Neural progenitor cell (in vitro differentiated cells): Measurements from ENCODE around the gene OR11A1. TPM values are rescaled to one million over a fixed set of nuclear protein-coding genes. Genes with fewer than 3 reads are reported as not detected.
A peak's percentile ranks its signal among the peaks of the same experiment; 100 is the strongest.
"Not testable (repeated sequence)": the region's sequence is repeated elsewhere in the genome, so short reads cannot be mapped to it uniquely, and the experiment has no call there.

Experiments
- DNase-seq: peaks from one replicate; pipeline ENCODE4 v3.0.0-alpha.2; 2016; ENCODE audit warnings: low spot score
- H2AFZ ChIP-seq: fragments of 200-600 bp; sonication (generic); replicated peaks from 2 replicates; pipeline ENCODE4 v1.6.1; 2016; ENCODE audit warnings: antibody characterized with exemption
- H3F3A ChIP-seq: fragments of 200-600 bp; sonication (generic); 2 replicates; pipeline ENCODE4 v1.6.1; 2016; ENCODE audit warnings: antibody characterized with exemption, low read depth
- H3K27ac ChIP-seq: fragments of 200-600 bp; sonication (generic); 2 replicates; pipeline ENCODE4 v1.5.1; 2016; ENCODE audit warnings: mild to moderate bottlenecking
- H3K27me3 ChIP-seq: fragments of 200-600 bp; sonication (generic); 2 replicates; pipeline ENCODE4 v1.6.1; 2016; ENCODE audit warnings: mild to moderate bottlenecking, moderate library complexity
- H3K36me3 ChIP-seq: fragments of 200-600 bp; sonication (generic); 2 replicates; pipeline ENCODE4 v1.5.1; 2016
- H3K4me1 ChIP-seq: fragments of 200-600 bp; sonication (generic); 2 replicates; pipeline ENCODE4 v1.6.1; 2016; ENCODE audit warnings: mixed run types
- H3K4me2 ChIP-seq: fragments of 200-600 bp; sonication (generic); 2 replicates; pipeline ENCODE4 v1.6.1; 2016
- H3K4me3 ChIP-seq: fragments of 200-600 bp; sonication (generic); 2 replicates; pipeline ENCODE4 v1.5.1; 2016
- H3K79me2 ChIP-seq: fragments of 200-600 bp; sonication (generic); 2 replicates; pipeline ENCODE4 v1.6.1; 2016; ENCODE audit warnings: low read depth
- H3K9ac ChIP-seq: fragments of 200-600 bp; sonication (generic); 2 replicates; pipeline ENCODE4 v1.6.1; 2016
- H3K9me3 ChIP-seq: fragments of 200-600 bp; sonication (generic); 2 replicates; pipeline ENCODE4 v1.5.1; 2016; ENCODE audit warnings: low read depth
- H4K20me1 ChIP-seq: fragments of 200-600 bp; sonication (generic); 2 replicates; pipeline ENCODE4 v1.6.1; 2016; ENCODE audit warnings: low read depth
- H3K27ac Mint-ChIP-seq: 3 replicates; pipeline ENCODE4 v1.8.0; 2021; ENCODE audit warnings: mixed read lengths
- H3K27me3 Mint-ChIP-seq: 2 replicates; pipeline ENCODE4 v1.8.0; 2022; ENCODE audit warnings: low read depth, mild to moderate bottlenecking, inconsistent platforms, moderate library complexity, mixed read lengths; ENCODE audit not compliant: insufficient read depth
- H3K36me3 Mint-ChIP-seq: 3 replicates; pipeline ENCODE4 v1.8.0; 2021; ENCODE audit warnings: mixed read lengths
- H3K4me1 Mint-ChIP-seq: 3 replicates; pipeline ENCODE4 v1.8.0; 2021; ENCODE audit warnings: mixed read lengths
- H3K4me3 Mint-ChIP-seq: 3 replicates; pipeline ENCODE4 v1.8.0; 2021; ENCODE audit warnings: mild to moderate bottlenecking, moderate library complexity, mixed read lengths
- H3K9me3 Mint-ChIP-seq: 3 replicates; pipeline ENCODE4 v1.8.0; 2020; ENCODE audit warnings: mixed read lengths
- EZH2 ChIP-seq: fragments of 200-600 bp; sonication (generic); IDR thresholded peaks from 2 replicates; pipeline ENCODE4 v1.6.1; 2017; ENCODE audit warnings: antibody characterized with exemption, mild to moderate bottlenecking, moderate library complexity
- EZH2phosphoT487 ChIP-seq: fragments of 200-600 bp; sonication (generic); IDR thresholded peaks from 2 replicates; pipeline ENCODE4 v1.6.1; 2017; ENCODE audit warnings: antibody characterized with exemption
- total RNA-seq: library from RNA; depleted of rRNA; stranded (reverse); fragments of >200 nt; gene quantifications from 2 replicates; pipeline ENCODE4 v1.2.3, GENCODE V29; 2015; ENCODE audit warnings: low replicate concordance
- TF ChIP-seq, protein P1 (sequence below): fragments of 200-600 bp; sonication (generic); IDR thresholded peaks from 2 replicates; pipeline ENCODE4 v1.5.1; 2017; ENCODE audit warnings: antibody characterized with exemption, mild to moderate bottlenecking

OR11A1 gene
- total RNA-seq, 1 donor from 2014 or later: not detected

DNA sequence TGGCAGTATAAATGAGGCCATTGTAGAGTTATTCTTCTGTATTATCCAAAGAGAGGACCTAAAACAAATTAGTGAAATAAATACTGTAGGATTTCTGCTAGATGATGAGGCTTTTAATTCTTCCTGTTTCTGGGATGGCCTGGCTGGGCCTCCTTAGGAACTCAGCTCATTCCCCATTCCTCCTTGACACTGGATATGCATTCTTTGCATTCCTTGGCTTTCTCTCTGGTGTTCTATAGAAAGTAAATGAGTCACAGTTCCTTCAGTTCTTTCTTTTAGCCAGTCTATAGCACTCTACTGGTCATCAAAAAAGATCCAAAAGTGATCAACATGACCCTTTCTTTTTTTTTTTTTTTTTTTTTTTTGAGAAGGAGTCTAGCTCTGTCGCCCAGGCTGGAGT is 9.2 kb downstream of the OR11A1 start:
- Histone ChIP-seq H3K4me1 (no peaks in the 10 kb centered on the region), H3K79me2 (no peaks in the 10 kb centered on the region), H3K9me3 (no peaks in the 10 kb centered on the region), H3K27me3 (no peaks in the 10 kb centered on the region), H3K36me3 (no peaks in the 10 kb centered on the region), H4K20me1 (no peaks in the 10 kb centered on the region), H3F3A (no peaks in the 10 kb centered on the region), H3K9ac (no peak overlapping the region), H3K4me3 (no peak overlapping the region), H2AFZ (no peak overlapping the region), H3K27ac (no peak overlapping the region), H3K4me2 (no peak overlapping the region)
- H3K4me1 Mint-ChIP-seq: no peaks in the 10 kb centered on the region
- H3K4me3 Mint-ChIP-seq: no peak overlapping the region
- no peaks in the 10 kb centered on the region for H3K36me3 Mint-ChIP-seq
- H3K9me3 Mint-ChIP-seq: peaks cover 4% of the 10 kb centered on the region
- peaks cover 5% of the 10 kb centered on the region for H3K27me3 Mint-ChIP-seq
- TF ChIP-seq, protein P1, sequence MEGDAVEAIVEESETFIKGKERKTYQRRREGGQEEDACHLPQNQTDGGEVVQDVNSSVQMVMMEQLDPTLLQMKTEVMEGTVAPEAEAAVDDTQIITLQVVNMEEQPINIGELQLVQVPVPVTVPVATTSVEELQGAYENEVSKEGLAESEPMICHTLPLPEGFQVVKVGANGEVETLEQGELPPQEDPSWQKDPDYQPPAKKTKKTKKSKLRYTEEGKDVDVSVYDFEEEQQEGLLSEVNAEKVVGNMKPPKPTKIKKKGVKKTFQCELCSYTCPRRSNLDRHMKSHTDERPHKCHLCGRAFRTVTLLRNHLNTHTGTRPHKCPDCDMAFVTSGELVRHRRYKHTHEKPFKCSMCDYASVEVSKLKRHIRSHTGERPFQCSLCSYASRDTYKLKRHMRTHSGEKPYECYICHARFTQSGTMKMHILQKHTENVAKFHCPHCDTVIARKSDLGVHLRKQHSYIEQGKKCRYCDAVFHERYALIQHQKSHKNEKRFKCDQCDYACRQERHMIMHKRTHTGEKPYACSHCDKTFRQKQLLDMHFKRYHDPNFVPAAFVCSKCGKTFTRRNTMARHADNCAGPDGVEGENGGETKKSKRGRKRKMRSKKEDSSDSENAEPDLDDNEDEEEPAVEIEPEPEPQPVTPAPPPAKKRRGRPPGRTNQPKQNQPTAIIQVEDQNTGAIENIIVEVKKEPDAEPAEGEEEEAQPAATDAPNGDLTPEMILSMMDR: no peak
- no peak for TF ChIP-seq EZH2phosphoT487
- TF ChIP-seq EZH2: no peak
- DNase-seq: peak; percentile 54
- H3K27ac Mint-ChIP-seq: no peak overlapping the region

DNA sequence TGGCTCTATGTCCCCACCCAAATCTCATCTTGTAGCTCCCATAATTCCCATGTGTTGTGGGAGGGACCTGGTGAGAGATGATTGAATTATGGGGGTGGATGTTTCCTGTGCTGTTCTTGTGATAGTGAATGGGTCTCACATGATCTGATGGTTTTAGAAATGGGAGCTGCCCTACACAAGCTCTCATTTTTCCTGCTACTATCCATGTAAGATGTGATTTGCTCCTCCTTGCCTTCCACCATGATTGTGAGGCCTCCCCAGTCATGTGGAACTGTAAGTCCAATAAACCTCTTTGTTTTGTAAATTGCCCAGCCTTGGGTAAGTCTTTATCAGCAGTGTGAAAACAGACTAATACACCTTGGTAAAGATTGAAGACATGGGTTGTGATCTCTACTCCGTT is 12.8 kb downstream of the OR11A1 start:
- H3K4me1 Mint-ChIP-seq, H3K27me3 ChIP-seq, DNase-seq, H3K4me2 ChIP-seq, H3F3A ChIP-seq, H3K9ac ChIP-seq, H3K4me3 ChIP-seq, H2AFZ ChIP-seq, H3K27ac ChIP-seq, H3K36me3 Mint-ChIP-seq, H3K4me1 ChIP-seq, H3K9me3 Mint-ChIP-seq, H4K20me1 ChIP-seq, H3K27me3 Mint-ChIP-seq, H3K4me3 Mint-ChIP-seq, H3K27ac Mint-ChIP-seq, H3K79me2 ChIP-seq, H3K36me3 ChIP-seq, H3K9me3 ChIP-seq: not testable (repeated sequence)

DNA sequence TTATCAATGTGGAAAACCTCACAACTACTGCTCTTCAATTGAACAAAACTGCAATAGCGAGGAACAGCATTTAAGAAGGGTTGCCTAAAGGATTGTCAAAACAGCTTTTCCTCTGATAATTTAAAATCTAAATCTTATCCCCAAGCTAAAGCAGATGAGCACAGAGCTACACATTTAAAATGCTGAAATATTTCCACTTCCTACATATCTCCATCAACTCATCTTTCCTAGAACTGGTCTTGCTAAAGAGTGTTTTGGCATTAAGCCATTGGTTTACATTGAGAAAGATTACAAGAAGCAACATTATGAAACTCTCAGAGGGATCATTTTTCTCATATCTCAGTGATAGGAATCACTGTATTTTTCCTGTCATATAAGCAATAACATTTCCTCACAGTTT is 14.2 kb downstream of the OR11A1 start:
- no peaks in the 10 kb centered on the region for H3K27me3 ChIP-seq

DNA sequence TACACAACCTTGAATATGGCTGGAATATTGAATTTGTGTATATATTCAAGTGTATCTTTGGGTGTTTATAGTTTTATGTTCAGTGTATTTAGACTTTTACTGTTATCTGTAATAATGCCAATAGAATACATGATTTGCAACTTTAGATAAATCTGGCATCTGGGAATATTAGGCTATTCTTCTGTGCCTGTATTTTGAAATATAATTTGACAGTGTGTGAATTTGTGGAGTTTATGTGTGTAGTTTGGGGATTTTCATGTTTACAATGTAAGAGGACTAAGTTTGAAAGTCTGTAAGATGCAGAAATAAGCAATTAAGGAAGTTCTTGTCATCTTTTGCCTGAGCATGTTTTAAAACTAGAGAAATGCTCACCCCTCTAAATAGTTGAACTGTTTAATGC is 17.9 kb downstream of the OR11A1 start, which contains the start of gene OR10C1:
Gene OR10C1 (plus strand): TSS at position 301 of the 400 bp plus-strand sequence. CDS start 710 bp downstream, outside the sequence.
- Mint-ChIP-seq H3K36me3 (no peaks in the 10 kb centered on the region), H3K4me3 (no peak within 1 kb of the TSS), H3K27ac (no peak within 1 kb of the TSS), H3K4me1 (no peaks in the 10 kb centered on the region), H3K9me3 (no peaks in the 10 kb centered on the region), H3K27me3 (peaks cover 2% of the 10 kb centered on the region)
- H3K27ac ChIP-seq: no peak within 1 kb of the TSS
- no peaks in the 10 kb centered on the region for H3F3A ChIP-seq
- H3K9me3 ChIP-seq: no peaks in the 10 kb centered on the region
- no peaks in the 10 kb centered on the region for H3K36me3 ChIP-seq
- TF ChIP-seq, protein P1: no peak
- TF ChIP-seq EZH2phosphoT487 (no peak), EZH2 (no peak)
- no peaks in the 10 kb centered on the region for H3K79me2 ChIP-seq
- no peak for DNase-seq
- no peaks in the 10 kb centered on the region for H3K27me3 ChIP-seq
- H2AFZ ChIP-seq: no peak within 1 kb of the TSS
- no peak within 1 kb of the TSS for H3K9ac ChIP-seq
- no peak within 1 kb of the TSS for H3K4me2 ChIP-seq
- H3K4me3 ChIP-seq: no peak within 1 kb of the TSS
- H4K20me1 ChIP-seq: no peaks in the 10 kb centered on the region
- no peaks in the 10 kb centered on the region for H3K4me1 ChIP-seq

More for the DNA sequence above, 14.2 kb downstream of the OR11A1 start:
- H3K4me1 ChIP-seq: no peaks in the 10 kb centered on the region
- H3K4me1 Mint-ChIP-seq: no peaks in the 10 kb centered on the region
- H3K4me2 ChIP-seq: no peak overlapping the region
- H3F3A ChIP-seq: no peaks in the 10 kb centered on the region
- no peak overlapping the region for H3K27ac ChIP-seq
- no peak overlapping the region for H3K4me3 Mint-ChIP-seq
- no peak for DNase-seq
- no peaks in the 10 kb centered on the region for H3K36me3 Mint-ChIP-seq
- H3K9ac ChIP-seq: no peak overlapping the region
- no peaks in the 10 kb centered on the region for H3K36me3 ChIP-seq
- H3K4me3 ChIP-seq: no peak overlapping the region
- H2AFZ ChIP-seq: no peak overlapping the region
- no peak overlapping the region for H3K27ac Mint-ChIP-seq
- no peaks in the 10 kb centered on the region for H3K9me3 ChIP-seq
- H4K20me1 ChIP-seq: no peaks in the 10 kb centered on the region
- no peaks in the 10 kb centered on the region for H3K27me3 Mint-ChIP-seq
- peaks cover 4% of the 10 kb centered on the region for H3K9me3 Mint-ChIP-seq
- TF ChIP-seq, protein P1: no peak
- TF ChIP-seq EZH2 (no peak), EZH2phosphoT487 (no peak)
- H3K79me2 ChIP-seq: no peaks in the 10 kb centered on the region
